CD8-positive, alpha-beta memory T cell (primary cell): ENCODE results near the gene SPRED2. TPM values are rescaled to one million over a fixed set of nuclear protein-coding genes. Genes with fewer than 3 reads are reported as not detected.

Source experiments
- polyA plus RNA-seq: library from polyadenylated mRNA; unstranded; fragments of 300-500 nt; fragmentation: Illumina TruSeq; gene quantifications from one replicate; pipeline ENCODE4 v1.2.3, GENCODE V29; 2021
- total RNA-seq, 2 experiments: library from RNA; stranded (reverse); gene quantifications; one replicate each; pipeline ENCODE4 v1.2.3, GENCODE V29; 2021

The SPRED2 gene
- total and polyA plus RNA-seq, 3 experiments from 2014 or later, result 1.3 to 4.0 (median 3.0) TPM

Other genes starting within 250 kb of the SPRED2 start
- 100 to 1,000 TPM; 294 to 306 TPM for gene ACTR2, start 204.8 kb downstream of the SPRED2 start, total RNA-seq
- gene ACTR2, start 204.8 kb downstream of the SPRED2 start, polyA plus RNA-seq, result 299 TPM